ENCODE data around the gene UBE2D4.

GRCh38 chr7:43890468-43890867, 35.8 kb upstream of the UBE2D4 start:
- TF ChIP-seq POLR2A (IDR thresholded peaks at IDR 0.05) (no peak), EP300 (IDR thresholded peaks at IDR 0.05) (no peak)
- TF ChIP-seq, protein P1, sequence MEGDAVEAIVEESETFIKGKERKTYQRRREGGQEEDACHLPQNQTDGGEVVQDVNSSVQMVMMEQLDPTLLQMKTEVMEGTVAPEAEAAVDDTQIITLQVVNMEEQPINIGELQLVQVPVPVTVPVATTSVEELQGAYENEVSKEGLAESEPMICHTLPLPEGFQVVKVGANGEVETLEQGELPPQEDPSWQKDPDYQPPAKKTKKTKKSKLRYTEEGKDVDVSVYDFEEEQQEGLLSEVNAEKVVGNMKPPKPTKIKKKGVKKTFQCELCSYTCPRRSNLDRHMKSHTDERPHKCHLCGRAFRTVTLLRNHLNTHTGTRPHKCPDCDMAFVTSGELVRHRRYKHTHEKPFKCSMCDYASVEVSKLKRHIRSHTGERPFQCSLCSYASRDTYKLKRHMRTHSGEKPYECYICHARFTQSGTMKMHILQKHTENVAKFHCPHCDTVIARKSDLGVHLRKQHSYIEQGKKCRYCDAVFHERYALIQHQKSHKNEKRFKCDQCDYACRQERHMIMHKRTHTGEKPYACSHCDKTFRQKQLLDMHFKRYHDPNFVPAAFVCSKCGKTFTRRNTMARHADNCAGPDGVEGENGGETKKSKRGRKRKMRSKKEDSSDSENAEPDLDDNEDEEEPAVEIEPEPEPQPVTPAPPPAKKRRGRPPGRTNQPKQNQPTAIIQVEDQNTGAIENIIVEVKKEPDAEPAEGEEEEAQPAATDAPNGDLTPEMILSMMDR (IDR thresholded peaks at IDR 0.05), result no peak

All from tibial nerve (tissue), 4 donors.